Panc1 (cell line): ENCODE measurements around the gene PXT1. TPM values are rescaled to one million over a fixed set of nuclear protein-coding genes. Genes with fewer than 3 reads are reported as not detected.

Source experiments
- ATAC-seq: fragments of 200-7000 bp; cut with Tn5 transposase; 2 replicates; pipeline ENCODE4 v1.9.1; 2020; ENCODE audit warnings: mild to moderate bottlenecking, moderate library complexity
- BruUV-seq: library from RNA; stranded (reverse); fragments of 400-500 nt; replicated peaks from 2 replicates; lab custom pipeline; 2021; lab: Mats Ljungman, UMichigan
- CTCF ChIA-PET: fragments of 300-600 bp; sonication (Branson Sonifier 250); formaldehyde crosslinking; loops from one replicate; lab custom pipeline; 2022; ENCODE audit warnings: antibody characterized with exemption; lab: Charles Lee
- POLR2A ChIA-PET: fragments of 300-600 bp; sonication (Branson Sonifier 250); formaldehyde crosslinking; loops from one replicate; lab custom pipeline; 2022; ENCODE audit warnings: antibody characterized with exemption; lab: Charles Lee
- DNase-seq: peaks from one replicate; pipeline ENCODE4 v3.0.0-alpha.2; 2010; ENCODE audit warnings: low read depth, low spot score
- H3K27ac ChIP-seq: 2 replicates; pipeline ENCODE4 v1.5.1; 2011; ENCODE audit warnings: mild to moderate bottlenecking, low read length, inconsistent platforms
- H3K27me3 ChIP-seq: fragments of 200-500 bp; sonication (Bioruptor generic); 2 replicates; pipeline ENCODE4 v1.6.0; 2014; ENCODE audit warnings: low read length, inconsistent platforms; ENCODE audit not compliant: control insufficient read depth, insufficient read depth
- H3K36me3 ChIP-seq: fragments of 200-500 bp; sonication (Bioruptor generic); 2 replicates; pipeline ENCODE4 v1.5.1; 2014; ENCODE audit warnings: inconsistent platforms, mild to moderate bottlenecking, low read length, moderate library complexity; ENCODE audit not compliant: control insufficient read depth, insufficient read depth
- H3K4me1 ChIP-seq: 2 replicates; pipeline ENCODE4 v1.5.1; 2011; ENCODE audit warnings: inconsistent platforms, mild to moderate bottlenecking, low read length, moderate library complexity; ENCODE audit not compliant: control insufficient read depth, insufficient read depth
- H3K4me3 ChIP-seq, 2 experiments: 2 replicates each; pipeline ENCODE4 v1.5.1; 2011 to 2012; ENCODE audit warnings: low read depth in 2 of 2, low read length in 2 of 2, mild to moderate bottlenecking in 2 of 2, inconsistent platforms in 1 of 2, moderate library complexity in 1 of 2
- H3K9me3 ChIP-seq: fragments of 200-500 bp; sonication (Bioruptor generic); 2 replicates; pipeline ENCODE4 v1.5.1; 2014; ENCODE audit warnings: low read depth, mild to moderate bottlenecking, inconsistent platforms, low read length, moderate library complexity; ENCODE audit not compliant: control insufficient read depth, insufficient read depth
- POLR2AphosphoS5 ChIP-seq: IDR thresholded peaks from 2 replicates; pipeline ENCODE4 v1.6.1; 2012; ENCODE audit warnings: mild to moderate bottlenecking, low read depth, low read length, moderate library complexity
- SIN3A ChIP-seq: IDR thresholded peaks from 2 replicates; pipeline ENCODE4 v1.6.1; 2012; ENCODE audit warnings: low read depth, mild to moderate bottlenecking, low read length, moderate library complexity, borderline replicate concordance; ENCODE audit not compliant: insufficient read depth
- TCF7L2 ChIP-seq: IDR thresholded peaks from 2 replicates; pipeline ENCODE4 v1.6.1; 2011; ENCODE audit warnings: mild to moderate bottlenecking, low read depth, low read length, inconsistent platforms
- in situ Hi-C: cut with HindIII; loops from 2 replicates; pipeline ENCODE4 v1.10.0; 2016; ENCODE audit warnings: low sequenced_read_pairs, low pct_unique_long_range_greater_than_20kb
- intact Hi-C: fragments of 100-400 bp; cut with micrococcal nuclease; formaldehyde crosslinking; loops from one replicate; pipeline ENCODE4 v1.10.0; 2022; ENCODE audit not compliant: unreplicated experiment
- total RNA-seq: library from RNA; stranded (reverse); gene quantifications from one replicate; pipeline ENCODE4 v1.2.1, GENCODE V29; 2021; ENCODE audit not compliant: unreplicated experiment
- TF ChIP-seq, protein P1 (sequence below), 2 experiments: IDR thresholded peaks; 2 replicates each; pipeline ENCODE4 v1.6.1; 2011 to 2012; ENCODE audit warnings: low read depth in 2 of 2, control low read depth in 1 of 2, low read length in 1 of 2, mild to moderate bottlenecking in 1 of 2, moderate library complexity in 1 of 2; ENCODE audit not compliant: insufficient read depth in 1 of 2
- TF ChIP-seq, protein P2 (sequence below): fragments of 450-650 bp; IDR thresholded peaks from 2 replicates; pipeline ENCODE4 v1.5.1; 2017; ENCODE audit warnings: mild to moderate bottlenecking

The PXT1 gene
- total RNA-seq, 1 experiment from 2014 or later = not detected

DNA sequence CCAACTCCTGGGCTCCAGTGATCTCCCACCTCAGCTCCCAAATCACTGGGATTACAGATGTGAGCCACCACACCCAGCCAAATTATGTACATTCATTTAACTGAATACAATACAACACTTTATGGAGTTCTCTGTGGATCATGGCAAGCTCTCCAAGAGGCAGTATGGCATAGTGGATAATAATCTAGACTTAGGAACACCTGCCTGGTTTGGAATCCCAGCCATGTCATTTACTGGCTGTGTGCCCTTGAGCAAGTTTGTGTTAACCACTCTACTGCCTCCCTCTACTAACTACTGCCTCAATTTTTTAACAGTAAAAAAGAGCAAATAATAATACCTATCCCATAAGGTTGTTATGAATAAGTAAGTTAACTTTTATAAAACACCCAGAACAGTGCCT is 53.3 kb downstream of the PXT1 start:
- no peak for ATAC-seq
- H3K4me1 ChIP-seq = no peaks in the 10 kb centered on the region; the same call in 1 of the 2 replicates
- intact Hi-C loops = no loop called here
- H3K27me3 ChIP-seq = no peaks in the 10 kb centered on the region
- ChIA-PET POLR2A (no interaction called here), CTCF (no interaction called here)
- no peaks in the 10 kb centered on the region for H3K36me3 ChIP-seq
- no peaks in the 10 kb centered on the region for H3K9me3 ChIP-seq
- BruUV-seq = no TSS peak
- no peak overlapping the region for H3K4me3 ChIP-seq
- no peak for DNase-seq
- TF ChIP-seq TCF7L2 (no peak), POLR2AphosphoS5 (no peak), SIN3A (no peak)
- TF ChIP-seq, protein P1, sequence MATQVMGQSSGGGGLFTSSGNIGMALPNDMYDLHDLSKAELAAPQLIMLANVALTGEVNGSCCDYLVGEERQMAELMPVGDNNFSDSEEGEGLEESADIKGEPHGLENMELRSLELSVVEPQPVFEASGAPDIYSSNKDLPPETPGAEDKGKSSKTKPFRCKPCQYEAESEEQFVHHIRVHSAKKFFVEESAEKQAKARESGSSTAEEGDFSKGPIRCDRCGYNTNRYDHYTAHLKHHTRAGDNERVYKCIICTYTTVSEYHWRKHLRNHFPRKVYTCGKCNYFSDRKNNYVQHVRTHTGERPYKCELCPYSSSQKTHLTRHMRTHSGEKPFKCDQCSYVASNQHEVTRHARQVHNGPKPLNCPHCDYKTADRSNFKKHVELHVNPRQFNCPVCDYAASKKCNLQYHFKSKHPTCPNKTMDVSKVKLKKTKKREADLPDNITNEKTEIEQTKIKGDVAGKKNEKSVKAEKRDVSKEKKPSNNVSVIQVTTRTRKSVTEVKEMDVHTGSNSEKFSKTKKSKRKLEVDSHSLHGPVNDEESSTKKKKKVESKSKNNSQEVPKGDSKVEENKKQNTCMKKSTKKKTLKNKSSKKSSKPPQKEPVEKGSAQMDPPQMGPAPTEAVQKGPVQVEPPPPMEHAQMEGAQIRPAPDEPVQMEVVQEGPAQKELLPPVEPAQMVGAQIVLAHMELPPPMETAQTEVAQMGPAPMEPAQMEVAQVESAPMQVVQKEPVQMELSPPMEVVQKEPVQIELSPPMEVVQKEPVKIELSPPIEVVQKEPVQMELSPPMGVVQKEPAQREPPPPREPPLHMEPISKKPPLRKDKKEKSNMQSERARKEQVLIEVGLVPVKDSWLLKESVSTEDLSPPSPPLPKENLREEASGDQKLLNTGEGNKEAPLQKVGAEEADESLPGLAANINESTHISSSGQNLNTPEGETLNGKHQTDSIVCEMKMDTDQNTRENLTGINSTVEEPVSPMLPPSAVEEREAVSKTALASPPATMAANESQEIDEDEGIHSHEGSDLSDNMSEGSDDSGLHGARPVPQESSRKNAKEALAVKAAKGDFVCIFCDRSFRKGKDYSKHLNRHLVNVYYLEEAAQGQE (IDR thresholded peaks at IDR 0.05; ENCODE audit: insufficient read depth in 1 of 2, low read depth in 2 of 2, low read length in 1 of 2) = no peak
- in situ Hi-C loops = no loop called here
- H3K27ac ChIP-seq = no peak overlapping the region

DNA sequence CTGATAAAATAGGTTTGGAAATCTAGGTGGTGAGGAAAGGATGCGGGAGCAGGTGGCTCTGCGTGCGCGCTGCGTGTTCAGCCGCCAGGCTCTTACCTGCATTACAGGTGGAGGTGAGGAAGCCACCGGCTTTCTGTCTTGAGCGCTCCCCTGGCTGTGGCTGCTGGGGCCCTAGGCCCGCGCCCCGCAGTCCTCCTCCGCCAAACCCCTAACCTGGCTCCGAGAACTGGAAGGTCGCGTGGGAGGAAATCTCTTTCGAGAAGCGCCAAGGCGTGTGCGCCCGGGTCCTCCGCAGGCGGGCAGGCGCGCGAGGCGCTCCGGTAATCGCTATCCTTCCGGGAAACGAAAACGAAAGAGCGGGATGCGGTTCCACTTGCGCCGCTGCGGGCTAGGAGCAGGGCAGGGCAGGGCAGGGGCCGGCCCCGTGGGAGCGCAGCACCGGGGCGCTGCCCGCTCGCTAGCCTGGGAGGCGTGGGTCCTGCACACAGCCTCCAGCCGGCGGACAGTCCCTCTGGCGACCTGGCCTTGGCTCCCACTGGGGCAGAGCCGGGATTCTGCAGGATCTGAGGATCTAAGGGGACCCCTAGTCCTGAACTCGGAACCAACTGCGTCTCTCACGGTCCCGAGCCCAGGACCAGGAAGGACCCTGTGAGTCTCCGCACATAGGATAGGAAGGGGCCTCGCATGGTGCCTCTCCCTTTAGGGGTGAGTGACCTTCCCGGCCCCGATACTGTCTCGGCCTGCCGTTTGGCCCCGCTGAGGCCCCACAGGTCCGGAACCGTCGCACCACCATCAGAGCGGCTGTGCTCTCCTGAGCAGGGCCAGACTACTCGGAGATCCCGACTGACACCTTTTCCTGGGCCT is 55.0 kb downstream of the PXT1 start, which contains the start of gene ETV7:
Gene ETV7, minus strand, starts transcription at position 230 of the 864 bp plus-strand sequence. Its CDS starts 128 bp downstream, at position 102.
- Histone ChIP-seq H3K36me3 (no peaks in the 10 kb centered on the region), H3K27ac (peak within 1 kb of the TSS; percentile 86), H3K9me3 (no peaks in the 10 kb centered on the region), H3K4me1 (no peaks in the 10 kb centered on the region; the same call in 1 of the 2 replicates), H3K27me3 (no peaks in the 10 kb centered on the region), H3K4me3 (peak within 1 kb of the TSS; percentile 51 to 81)
- no peak for TF ChIP-seq SIN3A
- TF ChIP-seq TCF7L2 = no peak
- in situ Hi-C loops = no loop called here
- CTCF ChIA-PET = interaction anchor here (0.6 to 0.9 kb wide), 4 partner anchors 36 to 433 kb away, joined by 3 to 9 read pairs (median 6); no protein-coding TSS in a partner anchor
- intact Hi-C loops = no loop called here
- BruUV-seq = no TSS peak
- DNase-seq = no peak
- POLR2A ChIA-PET = interaction anchor here (0.6 kb wide), 1 partner anchor 31 kb away, joined by 3 read pairs; no protein-coding TSS in a partner anchor
- peak; percentile 68 for ATAC-seq

DNA sequence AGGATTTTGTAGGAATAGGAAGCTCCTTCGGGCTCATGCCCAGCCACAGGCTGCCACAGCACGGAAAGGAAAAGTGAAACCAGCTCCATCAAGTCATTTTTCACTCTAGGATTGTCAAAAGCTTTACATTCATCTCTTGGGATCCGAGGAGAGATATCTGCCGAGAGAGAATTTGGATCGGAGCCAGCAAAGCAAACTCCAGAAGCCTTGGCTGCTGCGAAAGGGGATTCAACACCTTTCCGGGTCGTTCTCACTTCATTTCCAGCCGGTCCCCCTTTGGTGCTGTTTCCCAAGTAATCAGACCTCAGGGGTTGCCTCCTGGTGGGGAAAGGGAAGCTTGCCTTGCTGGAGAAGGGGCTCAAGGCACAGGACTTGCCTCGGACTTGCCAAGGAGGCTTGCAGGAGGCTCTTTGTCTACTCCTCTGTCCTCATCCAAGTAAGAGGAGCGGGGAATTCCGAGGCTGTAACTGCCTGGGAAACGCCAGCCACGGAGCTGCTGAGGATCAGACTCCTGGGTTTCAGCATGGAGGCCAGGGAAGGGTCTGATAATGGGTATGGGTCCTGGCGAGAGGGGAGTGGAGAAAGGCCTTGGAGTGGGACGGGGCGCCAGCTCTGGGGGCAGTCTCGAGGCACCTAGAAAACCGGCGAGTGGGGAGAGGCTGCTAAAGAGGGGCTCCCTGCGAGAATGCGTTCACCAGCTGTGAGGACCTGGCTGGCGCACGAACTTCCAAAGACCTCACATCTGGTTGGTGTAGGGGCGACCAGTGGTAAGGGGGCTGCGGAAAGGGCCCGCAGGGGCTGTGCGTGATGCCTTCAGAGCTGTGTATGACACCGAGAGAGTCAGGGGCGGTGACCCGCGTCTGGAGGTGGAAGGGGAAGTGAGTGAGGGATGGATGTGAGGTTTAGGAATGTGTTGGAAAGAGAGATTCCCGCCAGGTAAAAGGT is 55.9 kb downstream of the PXT1 start:
- ChIA-PET CTCF (interaction anchor here (0.6 to 0.9 kb wide), 5 partner anchors 37 to 434 kb away, joined by 3 to 12 read pairs (median 8); no protein-coding TSS in a partner anchor), POLR2A (interaction anchor here (0.6 kb wide), 2 partner anchors 32 to 42 kb away, joined by 3 to 5 read pairs; no protein-coding TSS in a partner anchor)
- H3K9me3 ChIP-seq = no peaks in the 10 kb centered on the region
- TF ChIP-seq SIN3A = no peak
- no peak for TF ChIP-seq TCF7L2
- TF ChIP-seq, protein P1 (IDR thresholded peaks at IDR 0.05; ENCODE audit: insufficient read depth in 1 of 2, low read depth in 2 of 2, low read length in 1 of 2) = no peak
- TF ChIP-seq POLR2AphosphoS5 = no peak
- TF ChIP-seq, protein P2, sequence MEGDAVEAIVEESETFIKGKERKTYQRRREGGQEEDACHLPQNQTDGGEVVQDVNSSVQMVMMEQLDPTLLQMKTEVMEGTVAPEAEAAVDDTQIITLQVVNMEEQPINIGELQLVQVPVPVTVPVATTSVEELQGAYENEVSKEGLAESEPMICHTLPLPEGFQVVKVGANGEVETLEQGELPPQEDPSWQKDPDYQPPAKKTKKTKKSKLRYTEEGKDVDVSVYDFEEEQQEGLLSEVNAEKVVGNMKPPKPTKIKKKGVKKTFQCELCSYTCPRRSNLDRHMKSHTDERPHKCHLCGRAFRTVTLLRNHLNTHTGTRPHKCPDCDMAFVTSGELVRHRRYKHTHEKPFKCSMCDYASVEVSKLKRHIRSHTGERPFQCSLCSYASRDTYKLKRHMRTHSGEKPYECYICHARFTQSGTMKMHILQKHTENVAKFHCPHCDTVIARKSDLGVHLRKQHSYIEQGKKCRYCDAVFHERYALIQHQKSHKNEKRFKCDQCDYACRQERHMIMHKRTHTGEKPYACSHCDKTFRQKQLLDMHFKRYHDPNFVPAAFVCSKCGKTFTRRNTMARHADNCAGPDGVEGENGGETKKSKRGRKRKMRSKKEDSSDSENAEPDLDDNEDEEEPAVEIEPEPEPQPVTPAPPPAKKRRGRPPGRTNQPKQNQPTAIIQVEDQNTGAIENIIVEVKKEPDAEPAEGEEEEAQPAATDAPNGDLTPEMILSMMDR = no peak
- no peaks in the 10 kb centered on the region for H3K36me3 ChIP-seq
- peak overlapping the region; percentile 51 to 81 for H3K4me3 ChIP-seq
- no peaks in the 10 kb centered on the region for H3K27me3 ChIP-seq
- intact Hi-C loops (no loop called here), in situ Hi-C loops (no loop called here)
- peak; percentile 7 for DNase-seq
- BruUV-seq = no TSS peak
- peak; percentile 82 for ATAC-seq
- peak overlapping the region; percentile 86 for H3K27ac ChIP-seq
- H3K4me1 ChIP-seq = no peaks in the 10 kb centered on the region; the same call in 1 of the 2 replicates
